Skin epidermis (tissue), 12 donors: ENCODE data around the gene PPP3CB.

Experiments used
- H3K27ac ChIP-seq, 21 experiments: fragments of 200-600 bp; sonication (generic) in 11 of 21; one replicate each; pipeline ENCODE4 v1.5.0; 2020; ENCODE audit warnings: mild to moderate bottlenecking in 3 of 21, inconsistent platforms in 2 of 21, moderate library complexity in 2 of 21
- H3K4me3 ChIP-seq, 7 experiments: fragments of 200-600 bp; sonication (generic) in 2 of 7; one replicate each; pipeline ENCODE4 v1.5.0; 2020; ENCODE audit warnings: inconsistent platforms in 2 of 7, mild to moderate bottlenecking in 2 of 7, moderate library complexity in 1 of 7

Gene PPP3CB

GRCh38 chr10:73386583-73386982 is 109.2 kb downstream of the PPP3CB start:
- no peak overlapping the region for H3K27ac ChIP-seq
- no peak overlapping the region for H3K4me3 ChIP-seq
